A549 (cell line): ENCODE measurements around the gene ZNF428. TPM values are rescaled to one million over a fixed set of nuclear protein-coding genes. Genes with fewer than 3 reads are reported as not detected.

Source experiments
- ATAC-seq, 2 experiments: fragments of 200-7000 bp in 1 of 2; fragments of >200 bp in 1 of 2; cut with Nextera tagmentation in 1 of 2; cut with Tn5 transposase in 1 of 2; 3 replicates each; pipeline versions ENCODE4 v1.8.0 to v1.9.1; 2018 to 2020; ENCODE audit warnings: mild to moderate bottlenecking in 1 of 2, moderate library complexity in 1 of 2
- CTCF ChIA-PET: fragments of 300-600 bp; sonication (Branson Sonifier 250); formaldehyde crosslinking; extraction: SDS; loops from one replicate; lab custom pipeline; 2021; ENCODE audit warnings: antibody characterized with exemption, inconsistent platforms; lab: Yijun Ruan, JAX
- POLR2A ChIA-PET: fragments of 350-600 bp; formaldehyde crosslinking; extraction: SDS; loops from one replicate; lab custom pipeline; 2021; ENCODE audit warnings: antibody characterized with exemption, inconsistent platforms; lab: Yijun Ruan, JAX
- DNase-seq, 2 experiments: peaks; one replicate each; pipeline versions ENCODE4 v3.0.0 to v3.0.0-alpha.2; 2011 to 2016; ENCODE audit warnings: low read depth in 1 of 2, low spot score in 1 of 2
- FAIRE-seq: peaks from 2 replicates; lab custom pipeline; 2011; peaks lifted over from hg19 to GRCh38; lab: Jason Lieb, UNC
- H3K27ac ChIP-seq, 2 experiments: fragments of >200 bp; sonication (Bioruptor Twin); formaldehyde crosslinking; 3 replicates each; pipeline ENCODE4 v1.5.1; 2016 to 2017
- H3K4me1 ChIP-seq: fragments of >200 bp; sonication (Bioruptor Twin); formaldehyde crosslinking; 3 replicates; pipeline ENCODE4 v1.6.1; 2016
- H3K4me2 ChIP-seq: fragments of >200 bp; sonication (Bioruptor Twin); formaldehyde crosslinking; 3 replicates; pipeline ENCODE4 v1.6.1; 2016
- H3K4me3 ChIP-seq: fragments of >200 bp; sonication (Bioruptor Twin); formaldehyde crosslinking; 3 replicates; pipeline ENCODE4 v1.5.1; 2016
- H3K9me3 ChIP-seq: fragments of >200 bp; sonication (Bioruptor Twin); formaldehyde crosslinking; 3 replicates; pipeline ENCODE4 v1.6.1; 2016
- CBX8 ChIP-seq: fragments of 200-600 bp; sonication (generic); IDR thresholded peaks from 2 replicates; pipeline ENCODE4 v1.6.1; 2016
- EHF ChIP-seq: fragments of 250-450 bp; sonication (Bioruptor Pico); IDR thresholded peaks from 2 replicates; pipeline ENCODE4 v1.5.0; 2020; ENCODE audit warnings: mild to moderate bottlenecking
- EHMT2 ChIP-seq: fragments of 200-600 bp; sonication (generic); IDR thresholded peaks from 2 replicates; pipeline ENCODE4 v1.6.1; 2016; ENCODE audit warnings: antibody characterized with exemption, low read depth, mild to moderate bottlenecking, moderate library complexity
- FOSB ChIP-seq: fragments of 250-450 bp; sonication (Bioruptor Pico); IDR thresholded peaks from 2 replicates; pipeline ENCODE4 v1.5.0; 2020; ENCODE audit warnings: mild to moderate bottlenecking, moderate library complexity
- GATA3 ChIP-seq: IDR thresholded peaks from 2 replicates; pipeline ENCODE4 v1.6.1; 2012; ENCODE audit warnings: borderline replicate concordance
- HDAC2 ChIP-seq: fragments of 200-600 bp; sonication (generic); IDR thresholded peaks from 2 replicates; pipeline ENCODE4 v1.6.1; 2016
- HEYL ChIP-seq: fragments of 250-450 bp; sonication (Bioruptor Pico); IDR thresholded peaks from 2 replicates; pipeline ENCODE4 v1.8.0; 2021; ENCODE audit warnings: mild to moderate bottlenecking, moderate library complexity
- KDM1A ChIP-seq: fragments of 200-600 bp; sonication (generic); IDR thresholded peaks from 2 replicates; pipeline ENCODE4 v1.6.1; 2016; ENCODE audit warnings: low read depth, mild to moderate bottlenecking
- MAFK ChIP-seq: fragments of 450-650 bp; IDR thresholded peaks from 2 replicates; pipeline ENCODE4 v1.6.1; 2014; ENCODE audit not compliant: partially characterized antibody
- MYC ChIP-seq: IDR thresholded peaks from 2 replicates; pipeline ENCODE4 v1.6.1; 2012; ENCODE audit warnings: mild to moderate bottlenecking, inconsistent platforms, low read length, improper control_type of control experiment, borderline replicate concordance
- PHF8 ChIP-seq: fragments of 200-600 bp; sonication (generic); IDR thresholded peaks from 2 replicates; pipeline ENCODE4 v1.6.1; 2016; ENCODE audit warnings: low read depth, mild to moderate bottlenecking, antibody characterized with exemption, moderate library complexity, borderline replicate concordance
- SMC3 ChIP-seq: fragments of >200 bp; sonication (Bioruptor Twin); formaldehyde crosslinking; IDR thresholded peaks from 3 replicates; pipeline ENCODE4 v1.6.1; 2018; ENCODE audit warnings: inconsistent platforms
- SREBF2 ChIP-seq: fragments of 450-650 bp; IDR thresholded peaks from 2 replicates; pipeline ENCODE4 v1.6.1; 2014; ENCODE audit warnings: mild to moderate bottlenecking, moderate library complexity
- ZC3H11A ChIP-seq: fragments of 450-650 bp; IDR thresholded peaks from 2 replicates; pipeline ENCODE4 v1.6.1; 2014; ENCODE audit warnings: antibody characterized with exemption, mild to moderate bottlenecking
- ZNF302 ChIP-seq: fragments of 250-450 bp; sonication (Bioruptor Pico); IDR thresholded peaks from 2 replicates; pipeline ENCODE4 v1.9.0; 2021; ENCODE audit warnings: inconsistent platforms, mild to moderate bottlenecking, moderate library complexity
- ZSCAN20 ChIP-seq: fragments of 250-450 bp; sonication (Bioruptor Pico); IDR thresholded peaks from 2 replicates; pipeline ENCODE4 v1.8.0; 2022; ENCODE audit warnings: mild to moderate bottlenecking, moderate library complexity
- WGBS: methylation state at CpG from one replicate; pipeline ENCODE4 v1.1.6; 2017; ENCODE audit errors: missing lambda C conversion rate; 5-methylcytosine and 5-hydroxymethylcytosine counted together
- polyA plus RNA-seq, 4 experiments: library from polyadenylated mRNA; depleted of rRNA in 3 of 4; stranded (reverse); fragments of >200 nt; fragmentation: RNase III in 1 of 4; extraction: RNeasy Plus Mini Kit Qiagen cat#74134 plus additional on column Dnase treatment in 1 of 4; gene quantifications; 2 replicates in 3 of 4; 3 replicates in 1 of 4; pipeline ENCODE4 v1.2.3, GENCODE V29; 2011 to 2017
- TF ChIP-seq, protein P1 (sequence below): fragments of 250-450 bp; sonication (Bioruptor Pico); IDR thresholded peaks from 2 replicates; pipeline ENCODE4 v1.5.0; 2021; ENCODE audit warnings: mild to moderate bottlenecking, moderate library complexity, borderline replicate concordance
- TF ChIP-seq, protein P2 (sequence below): IDR thresholded peaks from 2 replicates; pipeline ENCODE4 v1.6.1; 2012
- TF ChIP-seq, protein P3 (sequence below): fragments of >200 bp; sonication (Bioruptor Twin); formaldehyde crosslinking; IDR thresholded peaks from 2 replicates; pipeline ENCODE4 v1.6.1; 2016
- TF ChIP-seq, protein P4 (sequence below): fragments of 250-450 bp; sonication (Bioruptor Pico); IDR thresholded peaks from 2 replicates; pipeline ENCODE4 v1.5.0; 2020; ENCODE audit warnings: low read depth, mild to moderate bottlenecking, moderate library complexity
- TF ChIP-seq, protein P5 (sequence below): fragments of >200 bp; sonication (Bioruptor Twin); formaldehyde crosslinking; IDR thresholded peaks from 3 replicates; pipeline ENCODE4 v1.6.1; 2016
- TF ChIP-seq, protein P6 (sequence below): fragments of 200-600 bp; sonication (generic); IDR thresholded peaks from 2 replicates; pipeline ENCODE4 v1.6.1; 2016; ENCODE audit warnings: antibody characterized with exemption, mild to moderate bottlenecking, moderate library complexity

The ZNF428 gene
- polyA plus RNA-seq, 2 of the 4 experiments (the other 2 are of a cell fraction): 22.9 to 52.4 TPM

DNA sequence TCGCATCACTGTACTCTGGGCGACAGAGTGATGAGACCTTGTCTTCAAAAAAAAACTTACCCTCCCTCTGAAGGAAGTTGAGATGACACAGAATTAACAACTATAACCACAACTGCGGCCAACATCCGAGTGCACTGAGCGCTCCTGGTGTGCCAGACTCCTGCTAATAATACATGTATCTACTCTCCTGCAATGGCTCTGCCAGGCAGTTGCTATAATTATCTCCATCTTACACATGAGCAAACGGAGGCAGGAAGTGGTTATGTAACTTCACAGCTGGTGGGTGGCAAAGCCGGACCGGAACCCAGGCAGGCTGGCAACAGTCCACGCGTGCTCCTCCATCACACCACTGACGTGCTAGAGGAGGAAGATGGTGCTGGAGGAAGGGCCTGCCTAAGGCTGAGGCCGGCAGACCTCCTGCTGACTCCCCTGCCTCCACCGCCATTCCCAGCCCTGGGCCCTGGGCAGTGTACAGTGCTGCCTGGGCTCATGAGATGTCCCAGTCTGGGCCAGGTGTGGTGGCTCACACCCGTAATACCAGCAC, 56.7 kb downstream of the ZNF428 start:
- CTCF ChIA-PET: interaction anchor here (2.2 to 2.9 kb wide), 3 partner anchors 9 to 28 kb away, joined by 6 to 8 read pairs (median 7); no protein-coding TSS in a partner anchor
- Histone ChIP-seq H3K4me3 (no peak overlapping the region), H3K27ac (no peak overlapping the region), H3K4me2 (no peak overlapping the region), H3K4me1 (peaks cover 9% of the 10 kb centered on the region; the same call in 1 of the 3 replicates), H3K9me3 (no peaks in the 10 kb centered on the region)
- FAIRE-seq (no peak), ATAC-seq (no peak), DNase-seq (no peak)
- POLR2A ChIA-PET: no interaction called here
- TF ChIP-seq, protein P1, sequence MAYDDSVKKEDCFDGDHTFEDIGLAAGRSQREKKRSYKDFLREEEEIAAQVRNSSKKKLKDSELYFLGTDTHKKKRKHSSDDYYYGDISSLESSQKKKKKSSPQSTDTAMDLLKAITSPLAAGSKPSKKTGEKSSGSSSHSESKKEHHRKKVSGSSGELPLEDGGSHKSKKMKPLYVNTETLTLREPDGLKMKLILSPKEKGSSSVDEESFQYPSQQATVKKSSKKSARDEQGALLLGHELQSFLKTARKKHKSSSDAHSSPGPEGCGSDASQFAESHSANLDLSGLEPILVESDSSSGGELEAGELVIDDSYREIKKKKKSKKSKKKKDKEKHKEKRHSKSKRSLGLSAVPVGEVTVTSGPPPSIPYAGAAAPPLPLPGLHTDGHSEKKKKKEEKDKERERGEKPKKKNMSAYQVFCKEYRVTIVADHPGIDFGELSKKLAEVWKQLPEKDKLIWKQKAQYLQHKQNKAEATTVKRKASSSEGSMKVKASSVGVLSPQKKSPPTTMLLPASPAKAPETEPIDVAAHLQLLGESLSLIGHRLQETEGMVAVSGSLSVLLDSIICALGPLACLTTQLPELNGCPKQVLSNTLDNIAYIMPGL: no peak
- TF ChIP-seq, protein P2, sequence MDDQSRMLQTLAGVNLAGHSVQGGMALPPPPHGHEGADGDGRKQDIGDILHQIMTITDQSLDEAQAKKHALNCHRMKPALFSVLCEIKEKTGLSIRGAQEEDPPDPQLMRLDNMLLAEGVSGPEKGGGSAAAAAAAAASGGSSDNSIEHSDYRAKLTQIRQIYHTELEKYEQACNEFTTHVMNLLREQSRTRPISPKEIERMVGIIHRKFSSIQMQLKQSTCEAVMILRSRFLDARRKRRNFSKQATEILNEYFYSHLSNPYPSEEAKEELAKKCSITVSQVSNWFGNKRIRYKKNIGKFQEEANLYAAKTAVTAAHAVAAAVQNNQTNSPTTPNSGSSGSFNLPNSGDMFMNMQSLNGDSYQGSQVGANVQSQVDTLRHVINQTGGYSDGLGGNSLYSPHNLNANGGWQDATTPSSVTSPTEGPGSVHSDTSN: no peak
- TF ChIP-seq ZSCAN20 (CRISPR knock-in tag) (no peak), CBX8 (no peak), HDAC2 (no peak)
- TF ChIP-seq, protein P3, sequence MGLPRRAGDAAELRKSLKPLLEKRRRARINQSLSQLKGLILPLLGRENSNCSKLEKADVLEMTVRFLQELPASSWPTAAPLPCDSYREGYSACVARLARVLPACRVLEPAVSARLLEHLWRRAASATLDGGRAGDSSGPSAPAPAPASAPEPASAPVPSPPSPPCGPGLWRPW: no peak
- TF ChIP-seq, protein P4, sequence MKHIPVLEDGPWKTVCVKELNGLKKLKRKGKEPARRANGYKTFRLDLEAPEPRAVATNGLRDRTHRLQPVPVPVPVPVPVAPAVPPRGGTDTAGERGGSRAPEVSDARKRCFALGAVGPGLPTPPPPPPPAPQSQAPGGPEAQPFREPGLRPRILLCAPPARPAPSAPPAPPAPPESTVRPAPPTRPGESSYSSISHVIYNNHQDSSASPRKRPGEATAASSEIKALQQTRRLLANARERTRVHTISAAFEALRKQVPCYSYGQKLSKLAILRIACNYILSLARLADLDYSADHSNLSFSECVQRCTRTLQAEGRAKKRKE (CRISPR knock-in tag): no peak
- 76% methylated on average over 14 of the region's 14 CpGs for WGBS

DNA sequence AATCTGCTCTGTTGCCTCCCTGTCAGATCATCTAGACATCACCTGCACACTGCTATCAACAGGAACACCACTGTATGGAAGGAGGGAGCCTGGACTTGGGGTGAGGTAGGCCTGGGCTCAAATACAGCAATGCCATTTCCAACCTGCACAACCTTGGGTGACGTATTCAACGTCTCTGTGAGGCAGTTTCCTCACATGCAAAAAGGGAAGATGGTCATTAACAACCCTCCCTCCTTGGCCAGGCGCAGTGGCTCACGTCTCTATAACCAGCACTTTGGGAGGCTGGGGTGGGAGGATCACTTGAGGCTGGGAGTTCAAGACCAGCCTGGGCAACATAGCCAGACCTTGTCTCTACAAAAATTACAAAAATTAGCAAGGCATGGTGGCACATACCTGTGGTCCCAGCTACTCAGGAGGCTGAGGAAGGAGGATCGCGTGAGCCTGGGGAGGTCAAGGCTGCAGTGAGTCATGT, 57.2 kb downstream of the ZNF428 start:
- FAIRE-seq (no peak), ATAC-seq (peak in 1 of 2 experiments; percentile 26; a peak in 1 of 6 replicates), DNase-seq (no peak)
- CTCF ChIA-PET: interaction anchor here (2.2 to 2.9 kb wide), 3 partner anchors 9 to 27 kb away, joined by 6 to 8 read pairs (median 7); no protein-coding TSS in a partner anchor
- H3K9me3 ChIP-seq: no peaks in the 10 kb centered on the region
- H3K4me2 ChIP-seq: no peak overlapping the region
- no peak overlapping the region for H3K4me3 ChIP-seq
- H3K4me1 ChIP-seq: peaks cover 9% of the 10 kb centered on the region; the same call in 1 of the 3 replicates
- 89% methylated on average over 6 of the region's 6 CpGs for WGBS
- no peak overlapping the region for H3K27ac ChIP-seq
- POLR2A ChIA-PET: no interaction called here
- TF ChIP-seq ZNF302 (CRISPR knock-in tag) (no peak), GATA3 (no peak), EHMT2 (no peak), SMC3 (no peak), HDAC2 (no peak), PHF8 (no peak), ZSCAN20 (CRISPR knock-in tag) (no peak), FOSB (CRISPR knock-in tag) (no peak), ZC3H11A (no peak), MAFK (no peak), MYC (no peak), KDM1A (no peak), EHF (CRISPR knock-in tag) (no peak), HEYL (CRISPR knock-in tag) (no peak), SREBF2 (no peak)
- TF ChIP-seq, protein P5, sequence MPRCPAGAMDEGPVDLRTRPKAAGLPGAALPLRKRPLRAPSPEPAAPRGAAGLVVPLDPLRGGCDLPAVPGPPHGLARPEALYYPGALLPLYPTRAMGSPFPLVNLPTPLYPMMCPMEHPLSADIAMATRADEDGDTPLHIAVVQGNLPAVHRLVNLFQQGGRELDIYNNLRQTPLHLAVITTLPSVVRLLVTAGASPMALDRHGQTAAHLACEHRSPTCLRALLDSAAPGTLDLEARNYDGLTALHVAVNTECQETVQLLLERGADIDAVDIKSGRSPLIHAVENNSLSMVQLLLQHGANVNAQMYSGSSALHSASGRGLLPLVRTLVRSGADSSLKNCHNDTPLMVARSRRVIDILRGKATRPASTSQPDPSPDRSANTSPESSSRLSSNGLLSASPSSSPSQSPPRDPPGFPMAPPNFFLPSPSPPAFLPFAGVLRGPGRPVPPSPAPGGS: no peak
- TF ChIP-seq, protein P4 (CRISPR knock-in tag): no peak
- TF ChIP-seq, protein P6, sequence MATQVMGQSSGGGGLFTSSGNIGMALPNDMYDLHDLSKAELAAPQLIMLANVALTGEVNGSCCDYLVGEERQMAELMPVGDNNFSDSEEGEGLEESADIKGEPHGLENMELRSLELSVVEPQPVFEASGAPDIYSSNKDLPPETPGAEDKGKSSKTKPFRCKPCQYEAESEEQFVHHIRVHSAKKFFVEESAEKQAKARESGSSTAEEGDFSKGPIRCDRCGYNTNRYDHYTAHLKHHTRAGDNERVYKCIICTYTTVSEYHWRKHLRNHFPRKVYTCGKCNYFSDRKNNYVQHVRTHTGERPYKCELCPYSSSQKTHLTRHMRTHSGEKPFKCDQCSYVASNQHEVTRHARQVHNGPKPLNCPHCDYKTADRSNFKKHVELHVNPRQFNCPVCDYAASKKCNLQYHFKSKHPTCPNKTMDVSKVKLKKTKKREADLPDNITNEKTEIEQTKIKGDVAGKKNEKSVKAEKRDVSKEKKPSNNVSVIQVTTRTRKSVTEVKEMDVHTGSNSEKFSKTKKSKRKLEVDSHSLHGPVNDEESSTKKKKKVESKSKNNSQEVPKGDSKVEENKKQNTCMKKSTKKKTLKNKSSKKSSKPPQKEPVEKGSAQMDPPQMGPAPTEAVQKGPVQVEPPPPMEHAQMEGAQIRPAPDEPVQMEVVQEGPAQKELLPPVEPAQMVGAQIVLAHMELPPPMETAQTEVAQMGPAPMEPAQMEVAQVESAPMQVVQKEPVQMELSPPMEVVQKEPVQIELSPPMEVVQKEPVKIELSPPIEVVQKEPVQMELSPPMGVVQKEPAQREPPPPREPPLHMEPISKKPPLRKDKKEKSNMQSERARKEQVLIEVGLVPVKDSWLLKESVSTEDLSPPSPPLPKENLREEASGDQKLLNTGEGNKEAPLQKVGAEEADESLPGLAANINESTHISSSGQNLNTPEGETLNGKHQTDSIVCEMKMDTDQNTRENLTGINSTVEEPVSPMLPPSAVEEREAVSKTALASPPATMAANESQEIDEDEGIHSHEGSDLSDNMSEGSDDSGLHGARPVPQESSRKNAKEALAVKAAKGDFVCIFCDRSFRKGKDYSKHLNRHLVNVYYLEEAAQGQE: no peak
